ENCODE results near the gene ABTB1. TPM values are rescaled to one million over a fixed set of nuclear protein-coding genes. Genes with fewer than 3 reads are reported as not detected.

The ABTB1 gene
- total RNA-seq, 3 donors from 2014 or later: 19.9 to 48.7 (median 33.7) TPM

GRCh38 chr3:127637971-127638370 is 34.8 kb upstream of the ABTB1 start:
- Histone ChIP-seq H3K4me3 (no peak overlapping the region), H3K4me1 (ENCODE audit: low read depth) (no peaks in the 10 kb centered on the region), H3K9me3 (no peaks in the 10 kb centered on the region), H3K36me3 (ENCODE audit: low read depth) (no peaks in the 10 kb centered on the region)
- TF ChIP-seq, protein P1, sequence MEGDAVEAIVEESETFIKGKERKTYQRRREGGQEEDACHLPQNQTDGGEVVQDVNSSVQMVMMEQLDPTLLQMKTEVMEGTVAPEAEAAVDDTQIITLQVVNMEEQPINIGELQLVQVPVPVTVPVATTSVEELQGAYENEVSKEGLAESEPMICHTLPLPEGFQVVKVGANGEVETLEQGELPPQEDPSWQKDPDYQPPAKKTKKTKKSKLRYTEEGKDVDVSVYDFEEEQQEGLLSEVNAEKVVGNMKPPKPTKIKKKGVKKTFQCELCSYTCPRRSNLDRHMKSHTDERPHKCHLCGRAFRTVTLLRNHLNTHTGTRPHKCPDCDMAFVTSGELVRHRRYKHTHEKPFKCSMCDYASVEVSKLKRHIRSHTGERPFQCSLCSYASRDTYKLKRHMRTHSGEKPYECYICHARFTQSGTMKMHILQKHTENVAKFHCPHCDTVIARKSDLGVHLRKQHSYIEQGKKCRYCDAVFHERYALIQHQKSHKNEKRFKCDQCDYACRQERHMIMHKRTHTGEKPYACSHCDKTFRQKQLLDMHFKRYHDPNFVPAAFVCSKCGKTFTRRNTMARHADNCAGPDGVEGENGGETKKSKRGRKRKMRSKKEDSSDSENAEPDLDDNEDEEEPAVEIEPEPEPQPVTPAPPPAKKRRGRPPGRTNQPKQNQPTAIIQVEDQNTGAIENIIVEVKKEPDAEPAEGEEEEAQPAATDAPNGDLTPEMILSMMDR (IDR thresholded peaks at IDR 0.05): no peak
- intact Hi-C loops (cut with DNase I, micrococcal nuclease): no loop called here
- no peak for ATAC-seq
- DNase-seq: no peak

- intact Hi-C loops (cut with DNase I, micrococcal nuclease): no loop called here
- ATAC-seq (no peak), DNase-seq (no peak)
- Histone ChIP-seq H3K4me3 (no peak overlapping the region), H3K4me1 (ENCODE audit: low read depth) (no peaks in the 10 kb centered on the region), H3K36me3 (ENCODE audit: low read depth) (no peaks in the 10 kb centered on the region), H3K9me3 (no peaks in the 10 kb centered on the region)
- TF ChIP-seq, protein P1 (IDR thresholded peaks at IDR 0.05): no peak
Observed at GRCh38 chr3:127639173-127640041, 33.3 kb upstream of the ABTB1 start.

GRCh38 chr3:127640042-127640355 is 32.8 kb upstream of the ABTB1 start:
- H3K36me3 ChIP-seq (ENCODE audit: low read depth): no peaks in the 10 kb centered on the region
- intact Hi-C loops (cut with DNase I, micrococcal nuclease): no loop called here
- TF ChIP-seq, protein P1 (IDR thresholded peaks at IDR 0.05): no peak
- H3K4me3 ChIP-seq: no peak overlapping the region
- H3K9me3 ChIP-seq: no peaks in the 10 kb centered on the region
- ATAC-seq (no peak), DNase-seq (no peak)
- no peaks in the 10 kb centered on the region for H3K4me1 ChIP-seq (ENCODE audit: low read depth)

- H3K36me3 ChIP-seq (ENCODE audit: low read depth): no peaks in the 10 kb centered on the region
- DNase-seq (no peak), ATAC-seq (no peak)
- no peaks in the 10 kb centered on the region for H3K4me1 ChIP-seq (ENCODE audit: low read depth)
- no peak overlapping the region for H3K4me3 ChIP-seq
- intact Hi-C loops (cut with DNase I, micrococcal nuclease): no loop called here
- TF ChIP-seq, protein P1 (IDR thresholded peaks at IDR 0.05): no peak
- H3K9me3 ChIP-seq: no peaks in the 10 kb centered on the region
Observed at GRCh38 chr3:127644641-127645370, 27.9 kb upstream of the ABTB1 start.

GRCh38 chr3:127645371-127646015 is 27.3 kb upstream of the ABTB1 start:
- DNase-seq (no peak), ATAC-seq (no peak)
- intact Hi-C loops (cut with DNase I, micrococcal nuclease): no loop called here
- Histone ChIP-seq H3K36me3 (ENCODE audit: low read depth) (no peaks in the 10 kb centered on the region), H3K4me3 (no peak overlapping the region), H3K9me3 (no peaks in the 10 kb centered on the region), H3K4me1 (ENCODE audit: low read depth) (no peaks in the 10 kb centered on the region)
- TF ChIP-seq, protein P1 (IDR thresholded peaks at IDR 0.05): no peak
